ENCODE results near the gene SLC41A3. TPM values are rescaled to one million over a fixed set of nuclear protein-coding genes. Genes with fewer than 3 reads are reported as not detected.

SLC41A3 gene
- total RNA-seq, 1 donor from 2014 or later: 52.3 TPM

- no peak for DNase-seq (ENCODE audit: low spot score)
- H3K36me3 Mint-ChIP-seq (ENCODE audit: low read depth, unreplicated experiment): peaks cover 38% of the 10 kb centered on the region
- no peak overlapping the region for H3K4me3 Mint-ChIP-seq (ENCODE audit: unreplicated experiment)
- H3K9me3 Mint-ChIP-seq (ENCODE audit: unreplicated experiment): peaks cover 9% of the 10 kb centered on the region
- no peaks in the 10 kb centered on the region for H3K4me1 Mint-ChIP-seq (ENCODE audit: unreplicated experiment)
- peaks cover 10% of the 10 kb centered on the region for H3K27me3 Mint-ChIP-seq (ENCODE audit: unreplicated experiment)
- no peak for TF ChIP-seq CTCF (IDR thresholded peaks at IDR 0.05; ENCODE audit: unreplicated experiment)
- H3K27ac Mint-ChIP-seq (ENCODE audit: unreplicated experiment): no peak overlapping the region
These were observed 59.7 kb downstream of the SLC41A3 start for GRCh38 chr3:126024049-126024854.

DNA sequence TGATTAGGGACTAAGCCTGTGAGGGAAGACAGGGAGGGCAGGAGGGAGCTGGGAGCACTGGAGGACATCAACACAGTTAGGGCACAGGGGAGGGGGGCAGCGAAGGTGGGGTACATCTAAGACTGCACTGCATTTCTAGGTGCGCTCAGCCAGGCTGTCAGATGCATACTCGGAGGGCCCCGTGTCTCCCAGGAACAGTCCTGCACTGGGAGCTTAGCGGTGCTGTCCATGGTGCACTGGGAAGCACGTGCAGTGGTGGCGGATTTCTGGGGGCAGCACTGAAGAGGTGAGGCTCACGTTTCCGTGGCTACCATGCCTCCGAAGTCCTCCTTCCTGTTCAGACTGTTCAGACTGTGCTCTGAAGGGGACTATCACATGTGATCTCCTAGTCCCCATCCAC lies 60.5 kb downstream of the SLC41A3 start:
- Mint-ChIP-seq H3K36me3 (ENCODE audit: low read depth, unreplicated experiment) (peaks cover 33% of the 10 kb centered on the region), H3K27ac (ENCODE audit: unreplicated experiment) (no peak overlapping the region), H3K9me3 (ENCODE audit: unreplicated experiment) (peaks cover 9% of the 10 kb centered on the region), H3K4me3 (ENCODE audit: unreplicated experiment) (no peak overlapping the region), H3K27me3 (ENCODE audit: unreplicated experiment) (peaks cover 10% of the 10 kb centered on the region), H3K4me1 (ENCODE audit: unreplicated experiment) (no peaks in the 10 kb centered on the region)
- DNase-seq (ENCODE audit: low spot score): no peak
- no peak for TF ChIP-seq CTCF (IDR thresholded peaks at IDR 0.05; ENCODE audit: unreplicated experiment)

GRCh38 chr3:126022741-126023359 lies 61.1 kb downstream of the SLC41A3 start:
- TF ChIP-seq CTCF (IDR thresholded peaks at IDR 0.05; ENCODE audit: unreplicated experiment): no peak
- no peaks in the 10 kb centered on the region for H3K4me1 Mint-ChIP-seq (ENCODE audit: unreplicated experiment)
- peaks cover 12% of the 10 kb centered on the region for H3K27me3 Mint-ChIP-seq (ENCODE audit: unreplicated experiment)
- H3K9me3 Mint-ChIP-seq (ENCODE audit: unreplicated experiment): peaks cover 7% of the 10 kb centered on the region
- peaks cover 31% of the 10 kb centered on the region for H3K36me3 Mint-ChIP-seq (ENCODE audit: low read depth, unreplicated experiment)
- H3K27ac Mint-ChIP-seq (ENCODE audit: unreplicated experiment): no peak overlapping the region
- no peak for DNase-seq (ENCODE audit: low spot score)
- no peak overlapping the region for H3K4me3 Mint-ChIP-seq (ENCODE audit: unreplicated experiment)

GRCh38 chr3:126021702-126022101 lies 62.2 kb downstream of the SLC41A3 start:
- no peak overlapping the region for H3K4me3 Mint-ChIP-seq (ENCODE audit: unreplicated experiment)
- DNase-seq (ENCODE audit: low spot score): no peak
- H3K4me1 Mint-ChIP-seq (ENCODE audit: unreplicated experiment): no peaks in the 10 kb centered on the region
- TF ChIP-seq CTCF (IDR thresholded peaks at IDR 0.05; ENCODE audit: unreplicated experiment): no peak
- peaks cover 10% of the 10 kb centered on the region for H3K27me3 Mint-ChIP-seq (ENCODE audit: unreplicated experiment)
- no peak overlapping the region for H3K27ac Mint-ChIP-seq (ENCODE audit: unreplicated experiment)
- peaks cover 24% of the 10 kb centered on the region for H3K36me3 Mint-ChIP-seq (ENCODE audit: low read depth, unreplicated experiment)
- no peaks in the 10 kb centered on the region for H3K9me3 Mint-ChIP-seq (ENCODE audit: unreplicated experiment)

- TF ChIP-seq CTCF (IDR thresholded peaks at IDR 0.05; ENCODE audit: unreplicated experiment): no peak
- Mint-ChIP-seq H3K27me3 (ENCODE audit: unreplicated experiment) (peaks cover 8% of the 10 kb centered on the region), H3K27ac (ENCODE audit: unreplicated experiment) (no peak overlapping the region)
These were observed 62.7 kb downstream of the SLC41A3 start for GRCh38 chr3:126021224-126021623.

More at GRCh38 chr3:126021224-126021623, 62.7 kb downstream of the SLC41A3 start:
- Mint-ChIP-seq H3K4me3 (ENCODE audit: unreplicated experiment) (no peak overlapping the region), H3K4me1 (ENCODE audit: unreplicated experiment) (no peaks in the 10 kb centered on the region), H3K36me3 (ENCODE audit: low read depth, unreplicated experiment) (peaks cover 23% of the 10 kb centered on the region), H3K9me3 (ENCODE audit: unreplicated experiment) (no peaks in the 10 kb centered on the region)
- no peak for DNase-seq (ENCODE audit: low spot score)
